ENCODE measurements around the gene PRKD3.

The PRKD3 gene

GRCh38 chr2:37324786-37325624 lies at the start of gene PRKD3:
TSS of gene PRKD3 (minus strand) at chr2:37324833. CDS start at chr2:37316524, 8,309 bp downstream.
- DNase-seq = peak; percentile 87

DNA sequence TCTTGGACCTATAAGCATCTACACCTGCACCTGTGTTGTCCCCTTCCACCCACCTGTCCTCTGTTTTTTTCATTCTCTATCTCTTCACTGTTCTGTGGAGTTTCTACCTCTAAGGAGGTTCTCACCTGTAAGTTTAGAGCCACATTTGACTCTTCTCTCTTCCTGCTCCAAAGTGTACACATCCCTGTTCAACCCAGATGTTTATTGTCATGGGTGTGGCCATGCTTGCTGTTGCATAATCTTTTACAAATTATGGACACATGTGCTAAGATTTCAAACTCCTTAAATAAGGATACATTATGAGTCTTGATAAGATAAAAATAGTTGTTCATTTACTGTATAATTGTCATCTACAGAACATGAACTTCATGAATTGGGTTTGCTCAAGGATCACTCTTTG lies 47.4 kb upstream of the PRKD3 start:
- DNase-seq = no peak

GRCh38 chr2:37370666-37371065 lies 46.0 kb upstream of the PRKD3 start:
- DNase-seq = no peak

GRCh38 chr2:37367984-37368383 lies 43.4 kb upstream of the PRKD3 start:
- DNase-seq = no peak

DNA sequence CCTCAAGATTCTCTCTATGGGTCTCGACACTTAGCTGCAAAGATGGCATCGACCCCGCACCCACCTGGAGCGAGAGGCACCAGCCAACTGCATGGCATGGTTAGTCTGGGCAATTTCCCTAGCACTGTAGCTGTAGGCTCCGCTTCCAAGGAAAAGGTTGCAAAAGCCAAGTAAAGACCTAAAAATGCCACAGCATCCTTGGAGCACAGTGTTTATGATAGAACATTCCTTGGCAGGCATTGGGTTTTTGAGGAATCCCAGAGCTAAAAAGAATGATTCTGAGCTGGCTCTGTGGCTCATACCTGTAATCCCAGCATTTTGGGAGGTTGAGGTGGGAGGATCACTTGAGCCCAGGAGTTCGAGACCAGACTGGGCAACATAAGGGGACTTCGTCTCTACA lies 42.7 kb upstream of the PRKD3 start:
- DNase-seq = no peak

DNA sequence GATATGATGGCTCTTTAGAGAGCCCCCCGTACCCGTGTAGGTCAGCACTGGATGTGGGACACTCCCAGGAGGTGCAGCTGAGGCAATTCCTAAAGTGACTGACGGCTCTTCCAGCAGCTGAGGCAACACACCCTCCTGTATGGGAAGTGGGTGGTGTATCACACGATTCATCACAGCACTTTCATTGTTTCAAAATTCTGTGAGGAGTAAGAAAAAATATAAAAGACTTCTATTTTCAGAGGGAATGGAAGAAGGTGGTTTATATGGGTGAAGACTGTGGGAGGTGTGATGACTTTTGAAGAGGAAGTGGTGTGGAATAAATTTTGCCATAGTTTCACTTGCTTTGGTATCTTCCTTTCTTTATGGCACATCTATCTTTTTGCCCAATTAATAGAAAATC lies 42.1 kb upstream of the PRKD3 start:
- no peak for DNase-seq

GRCh38 chr2:37365669-37366068 lies 41.0 kb upstream of the PRKD3 start:
- no peak for DNase-seq

DNA sequence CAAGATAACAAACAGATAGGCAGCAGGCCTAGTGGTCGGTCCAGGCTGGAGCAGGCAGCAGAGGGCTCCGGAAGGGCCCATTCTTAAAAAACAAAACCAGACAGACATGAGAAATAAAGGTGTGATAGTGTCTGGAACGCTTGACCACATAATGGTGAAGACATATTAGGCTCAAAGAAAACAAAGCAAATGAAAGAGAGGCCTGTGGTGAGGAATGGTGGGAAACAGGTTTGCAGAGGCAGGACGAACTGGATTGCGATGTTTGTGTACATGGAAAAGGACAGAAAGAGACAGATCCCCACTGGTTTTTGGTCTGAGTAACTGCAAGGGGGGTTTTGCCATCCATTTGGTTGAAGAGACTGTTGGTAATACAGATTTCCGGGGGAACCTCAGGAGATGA lies 39.7 kb upstream of the PRKD3 start:
- DNase-seq = no peak

- DNase-seq = no peak
Observed at GRCh38 chr2:37361994-37362698, 37.5 kb upstream of the PRKD3 start.

DNA sequence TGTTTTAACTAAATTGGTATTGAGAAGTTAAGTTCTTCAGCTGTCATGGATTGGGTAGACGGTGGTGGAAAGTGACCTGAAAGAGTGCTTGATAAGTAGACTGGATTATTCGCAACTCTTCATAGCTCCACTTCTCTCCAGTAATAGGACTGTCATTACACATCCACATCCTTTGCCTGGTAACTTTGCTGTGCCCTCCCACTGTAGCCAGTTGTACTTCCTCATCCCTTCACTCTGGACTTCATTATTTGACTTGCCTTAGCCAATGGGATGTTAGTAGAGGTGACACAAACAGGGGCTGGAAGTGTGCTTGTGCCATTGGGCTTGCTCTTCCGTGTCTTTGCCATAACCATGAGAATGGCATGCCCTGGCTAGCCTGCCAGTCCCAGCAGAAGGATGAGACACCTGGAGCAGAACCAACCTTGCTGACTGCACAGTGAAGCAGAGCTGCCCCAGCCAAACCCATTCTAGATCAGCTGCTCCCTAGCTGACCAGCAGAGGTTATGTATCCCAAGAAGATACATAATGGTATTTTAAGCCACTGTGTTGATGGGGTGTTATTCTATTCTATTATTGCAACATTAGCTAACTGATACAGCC lies 36.7 kb upstream of the PRKD3 start:
- no peak for DNase-seq

DNA sequence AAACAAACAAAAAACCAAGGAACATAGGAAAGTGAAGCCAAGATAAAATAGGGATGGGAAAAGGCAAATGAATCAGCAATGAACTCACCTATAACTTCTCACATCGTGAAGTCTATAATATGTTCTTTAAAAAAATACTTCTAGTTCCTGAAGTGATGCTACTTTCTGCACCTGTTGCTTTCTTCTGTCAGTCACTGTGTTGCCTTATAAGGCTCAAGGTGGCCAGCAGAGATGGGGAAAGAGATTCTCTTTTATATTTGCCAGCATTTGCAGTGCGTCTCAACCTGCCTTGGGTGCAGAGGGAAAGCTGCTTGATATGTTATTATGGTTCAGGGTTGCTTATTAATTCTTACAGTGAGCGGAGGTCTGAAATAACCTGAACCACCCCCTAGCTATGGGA lies 33.8 kb upstream of the PRKD3 start:
- no peak for DNase-seq

DNA sequence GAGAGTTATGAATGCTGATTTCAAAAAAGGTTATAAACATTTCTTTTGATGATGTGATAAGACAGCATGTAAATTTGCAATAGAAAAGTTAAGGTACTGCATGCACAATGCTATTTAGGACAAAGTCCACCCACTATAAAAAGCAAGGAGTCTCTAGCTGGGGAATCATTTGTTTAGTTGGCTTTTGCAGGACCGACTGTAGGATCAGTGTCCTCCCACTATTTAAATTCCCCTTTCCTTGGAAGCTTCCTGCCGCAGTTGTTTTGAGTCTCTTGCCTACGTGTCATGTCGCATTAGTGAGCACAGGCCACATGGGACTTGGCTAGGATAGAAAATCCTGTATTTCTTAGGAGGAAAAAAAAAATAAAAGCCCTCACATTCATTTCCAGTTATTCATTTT lies 32.9 kb upstream of the PRKD3 start:
- DNase-seq = no peak

- DNase-seq = no peak
Observed at GRCh38 chr2:37357069-37357468, 32.4 kb upstream of the PRKD3 start.

GRCh38 chr2:37356299-37356698 lies 31.7 kb upstream of the PRKD3 start:
- DNase-seq = no peak

GRCh38 chr2:37355735-37356134 lies 31.1 kb upstream of the PRKD3 start:
- DNase-seq = no peak

DNA sequence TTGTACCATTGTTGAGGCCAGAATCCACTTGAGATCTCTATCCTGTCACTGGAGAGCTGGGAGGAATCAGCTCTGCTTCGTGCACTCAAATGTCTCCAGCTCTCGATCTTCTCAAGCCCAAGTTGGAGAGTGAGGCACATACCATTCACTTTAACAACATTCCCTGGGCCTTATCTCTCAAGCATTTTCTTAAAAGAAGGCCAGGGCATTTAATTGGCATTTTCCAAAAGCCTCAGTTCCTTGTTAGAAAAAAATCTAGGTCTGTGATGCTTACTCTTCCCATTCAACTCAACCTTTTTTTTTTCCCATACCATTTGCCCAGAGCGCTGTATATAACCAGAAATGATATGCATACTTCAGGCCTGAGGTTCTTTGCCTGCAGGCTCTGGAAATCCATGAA lies 29.9 kb upstream of the PRKD3 start:
- DNase-seq = no peak

GRCh38 chr2:37350034-37350433 lies 25.4 kb upstream of the PRKD3 start:
- no peak for DNase-seq

DNA sequence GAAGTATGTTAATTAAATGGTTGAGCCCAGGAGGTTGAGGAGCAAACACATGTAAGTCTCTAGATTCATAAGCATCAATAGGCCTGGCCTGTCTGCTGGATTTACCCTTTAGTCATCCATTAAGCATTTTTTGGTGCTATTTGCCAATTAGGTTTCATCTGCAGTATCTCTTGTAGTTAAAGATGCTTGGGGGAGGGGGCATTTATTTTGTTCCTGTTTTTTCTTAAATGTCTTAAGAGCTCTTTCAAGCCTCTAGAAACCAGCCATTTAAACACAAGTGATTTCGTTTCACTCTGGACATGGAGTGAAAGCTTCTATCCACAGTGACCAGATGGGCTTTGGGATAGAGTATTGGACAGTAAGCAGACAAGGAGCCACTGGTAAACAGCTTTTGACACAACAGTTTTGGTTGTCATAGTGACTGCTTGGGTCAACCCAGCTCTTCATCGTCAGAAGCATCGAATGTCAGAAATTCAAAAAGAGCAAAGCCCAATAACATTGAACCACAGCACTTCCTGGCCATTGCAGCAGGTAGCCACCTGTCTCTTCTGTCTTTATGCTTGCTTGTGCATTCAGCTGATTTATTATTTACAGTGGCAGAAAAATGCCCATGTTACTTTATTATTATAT lies 24.7 kb upstream of the PRKD3 start:
- no peak for DNase-seq

GRCh38 chr2:37348155-37348554 lies 23.5 kb upstream of the PRKD3 start:
- DNase-seq = no peak

- DNase-seq = peak; percentile 84
Observed at GRCh38 chr2:37344453-37345361, 20.1 kb upstream of the PRKD3 start, which contains the start of gene QPCT. TSS of gene QPCT (plus strand) at chr2:37344630. CDS start at chr2:37344732, 102 bp downstream.

DNA sequence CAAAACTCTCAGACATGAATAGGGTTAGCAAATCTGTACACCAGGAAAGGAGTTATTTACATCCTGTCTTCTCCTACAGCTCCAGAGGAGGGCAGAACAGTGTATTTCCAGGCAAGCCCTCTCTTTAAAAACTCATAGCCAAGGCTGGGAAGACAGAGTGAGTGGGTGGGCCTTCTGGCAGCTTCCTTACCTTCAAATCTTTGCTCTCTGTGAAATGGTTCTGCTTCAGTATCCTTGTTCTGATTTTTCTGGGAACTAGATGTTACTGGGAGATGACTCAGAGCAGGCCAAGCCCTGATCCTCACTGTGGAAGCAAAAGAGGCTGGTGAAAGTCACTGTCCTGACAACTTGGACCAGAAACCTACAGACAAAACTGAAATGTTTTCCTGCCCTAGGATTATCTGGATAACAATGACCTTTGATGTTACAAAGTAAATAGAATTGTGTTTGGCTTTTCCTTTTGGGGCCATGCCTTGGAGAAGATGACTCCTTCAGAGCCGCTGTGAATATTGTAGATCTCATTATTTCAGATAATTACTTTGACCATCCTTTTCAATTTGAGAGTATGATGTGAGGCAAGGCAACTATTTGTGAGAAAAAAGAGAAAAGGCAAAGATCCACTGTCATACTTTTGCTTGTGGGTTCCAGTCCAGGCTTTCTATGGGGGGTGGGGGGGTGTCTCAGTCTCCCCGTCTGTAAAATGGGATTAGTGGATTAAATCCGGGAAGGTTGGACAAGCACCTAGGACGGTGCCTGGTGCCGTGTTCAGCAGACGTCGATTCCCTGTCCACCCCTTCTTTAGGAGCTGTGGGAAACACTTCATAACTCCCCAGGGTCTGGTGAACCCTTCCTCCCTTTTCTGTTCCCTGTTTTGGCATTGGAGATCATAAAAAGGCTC lies 19.2 kb upstream of the PRKD3 start:
- no peak for DNase-seq
